HepG2 (cell line): ENCODE results near the gene RESP18. TPM values are rescaled to one million over a fixed set of nuclear protein-coding genes. Genes with fewer than 3 reads are reported as not detected.

ENCODE experiments used
- CHD4 ChIP-seq: fragments of 200-600 bp; sonication (generic); IDR thresholded peaks from 2 replicates; pipeline ENCODE4 v1.7.0; 2017; ENCODE audit warnings: mild to moderate bottlenecking, low read length, borderline replicate concordance
- EEA1 ChIP-seq: sonication (generic); formaldehyde crosslinking; IDR thresholded peaks from 2 replicates; pipeline ENCODE4 v1.5.1; 2020; ENCODE audit warnings: mild to moderate bottlenecking, missing genetic modification reagents, borderline replicate concordance
- ELF4 ChIP-seq: sonication (generic); formaldehyde crosslinking; IDR thresholded peaks from 2 replicates; pipeline ENCODE4 v1.5.0; 2020; ENCODE audit warnings: missing genetic modification reagents, mild to moderate bottlenecking, moderate library complexity, borderline replicate concordance
- FOXP1 ChIP-seq, 2 experiments: fragments of 450-650 bp in 1 of 2; IDR thresholded peaks; 2 replicates each; pipeline ENCODE4 v1.6.1; 2017 to 2018; ENCODE audit warnings: antibody characterized with exemption in 1 of 2
- GZF1 ChIP-seq: sonication (generic); formaldehyde crosslinking; IDR thresholded peaks from 2 replicates; pipeline ENCODE4 v1.5.1; 2020; ENCODE audit warnings: mild to moderate bottlenecking, missing genetic modification reagents
- HOXA5 ChIP-seq: sonication (generic); formaldehyde crosslinking; IDR thresholded peaks from 2 replicates; pipeline ENCODE4 v1.4.0; 2020; ENCODE audit warnings: missing genetic modification reagents
- IRX3 ChIP-seq: sonication (generic); formaldehyde crosslinking; IDR thresholded peaks from 2 replicates; pipeline ENCODE4 v1.8.1; 2023; ENCODE audit warnings: mild to moderate bottlenecking, low read depth, missing genetic modification reagents, borderline replicate concordance
- KDM1A ChIP-seq: IDR thresholded peaks from 2 replicates; pipeline ENCODE4 v1.6.1; 2016; ENCODE audit warnings: missing compliant biosample characterization
- KLF15 ChIP-seq: sonication (generic); formaldehyde crosslinking; IDR thresholded peaks from 2 replicates; pipeline ENCODE4 v1.8.1; 2023; ENCODE audit warnings: borderline replicate concordance, mild to moderate bottlenecking, inconsistent platforms, missing genetic modification reagents, mixed read lengths
- KMT2B ChIP-seq: IDR thresholded peaks from 2 replicates; pipeline ENCODE4 v1.6.1; 2016; ENCODE audit warnings: missing genetic modification reagents, missing compliant biosample characterization
- MTA1 ChIP-seq: sonication (generic); formaldehyde crosslinking; IDR thresholded peaks from 2 replicates; pipeline ENCODE4 v1.4.0; 2020; ENCODE audit warnings: missing genetic modification reagents, mild to moderate bottlenecking, borderline replicate concordance
- MYC ChIP-seq: sonication (generic); formaldehyde crosslinking; IDR thresholded peaks from 2 replicates; pipeline ENCODE4 v1.9.0; 2021; ENCODE audit warnings: missing genetic modification reagents, borderline replicate concordance
- MYNN ChIP-seq: sonication (generic); formaldehyde crosslinking; IDR thresholded peaks from 2 replicates; pipeline ENCODE4 v1.4.0; 2020; ENCODE audit warnings: mild to moderate bottlenecking, low read depth, missing genetic modification reagents
- NCOR1 ChIP-seq: fragments of 200-600 bp; sonication (generic); IDR thresholded peaks from 2 replicates; pipeline ENCODE4 v1.7.0; 2017; ENCODE audit warnings: antibody characterized with exemption, low read length, borderline replicate concordance
- NFE2L1 ChIP-seq: sonication (generic); formaldehyde crosslinking; IDR thresholded peaks from 2 replicates; pipeline ENCODE4 v1.4.0; 2020; ENCODE audit warnings: missing genetic modification reagents, mild to moderate bottlenecking, borderline replicate concordance
- ONECUT2 ChIP-seq: sonication (generic); formaldehyde crosslinking; IDR thresholded peaks from 2 replicates; pipeline ENCODE4 v1.4.0; 2020; ENCODE audit warnings: missing genetic modification reagents
- SMAD3 ChIP-seq: sonication (generic); formaldehyde crosslinking; IDR thresholded peaks from 2 replicates; pipeline ENCODE4 v1.4.0; 2020; ENCODE audit warnings: missing genetic modification reagents
- YEATS4 ChIP-seq: sonication (generic); formaldehyde crosslinking; IDR thresholded peaks from 2 replicates; pipeline ENCODE4 v1.4.0; 2020; ENCODE audit warnings: missing genetic modification reagents, borderline replicate concordance
- ZFP62 ChIP-seq: sonication (generic); formaldehyde crosslinking; IDR thresholded peaks from 2 replicates; pipeline ENCODE4 v1.4.0; 2020; ENCODE audit warnings: missing genetic modification reagents
- ZNF256 ChIP-seq: sonication (generic); formaldehyde crosslinking; conservative IDR thresholded peaks from 2 replicates; pipeline ENCODE4 v1.4.0; 2020; ENCODE audit warnings: missing genetic modification reagents
- ZNF281 ChIP-seq: sonication (generic); formaldehyde crosslinking; IDR thresholded peaks from 2 replicates; pipeline ENCODE4 v1.4.0; 2020; ENCODE audit warnings: missing genetic modification reagents, borderline replicate concordance
- ZNF503 ChIP-seq: sonication (generic); formaldehyde crosslinking; IDR thresholded peaks from 2 replicates; pipeline ENCODE4 v1.4.0; 2020; ENCODE audit warnings: missing genetic modification reagents
- ZNF598 ChIP-seq: sonication (generic); formaldehyde crosslinking; IDR thresholded peaks from 2 replicates; pipeline ENCODE4 v1.5.1; 2020; ENCODE audit warnings: mild to moderate bottlenecking, missing genetic modification reagents, borderline replicate concordance
- ZNF839 ChIP-seq: sonication (generic); formaldehyde crosslinking; IDR thresholded peaks from 2 replicates; pipeline ENCODE4 v1.4.0; 2020; ENCODE audit warnings: missing genetic modification reagents, mild to moderate bottlenecking, borderline replicate concordance
- polyA plus RNA-seq, 8 experiments: library from polyadenylated mRNA; depleted of rRNA in 3 of 8; stranded (reverse) in 7 of 8; unstranded in 1 of 8; fragments of >200 nt; fragmentation: Illumina TruSeq in 4 of 8; extraction: Trizol in 4 of 8; gene quantifications; 2 replicates each; pipeline versions ENCODE4 v1.2.1 to v1.2.3, GENCODE V29; 2011 to 2016; ENCODE audit warnings: low read depth in 4 of 8, missing spikeins in 1 of 8, mixed read lengths in 1 of 8; ENCODE audit not compliant: insufficient read depth in 1 of 8
- total RNA-seq, 5 experiments: library from RNA; depleted of rRNA; stranded (reverse); fragments of >200 nt; fragmentation: Illumina TruSeq; extraction: Trizol; gene quantifications; 2 replicates each; pipeline ENCODE4 v1.2.3, GENCODE V29; 2016; ENCODE audit warnings: low read depth in 1 of 5
- TF ChIP-seq, protein P1 (sequence below): sonication (generic); formaldehyde crosslinking; IDR thresholded peaks from 2 replicates; pipeline ENCODE4 v1.5.0; 2020; ENCODE audit warnings: missing genetic modification reagents

RESP18 gene
- total and polyA plus RNA-seq, 2 of the 13 experiments (the other 11 are each of a cell fraction or from before 2014, with no cell fraction given): not detected

- TF ChIP-seq ZNF281 (CRISPR knock-in tag) (no peak), SMAD3 (CRISPR knock-in tag) (no peak), FOXP1 (IDR thresholded peaks at IDR 0.05) (no peak), FOXP1 (CRISPR knock-in tag; IDR thresholded peaks at IDR 0.05) (no peak), ZFP62 (CRISPR knock-in tag) (no peak), ZNF503 (CRISPR knock-in tag) (no peak), IRX3 (CRISPR knock-in tag) (no peak), GZF1 (no peak), ZNF839 (peak; percentile 24; the same call in 1 of the 2 replicates), NCOR1 (no peak), ELF4 (CRISPR knock-in tag) (no peak), MYC (CRISPR knock-in tag) (peak; percentile 80), YEATS4 (CRISPR knock-in tag) (no peak; the same call in 1 of the 2 replicates), HOXA5 (CRISPR knock-in tag) (no peak), MYNN (no peak), CHD4 (no peak), KLF15 (CRISPR knock-in tag) (no peak), ZNF598 (CRISPR knock-in tag) (0 out of 2 replicates have a peak, but pooled peaks have one; percentile 51), EEA1 (0 out of 2 replicates have a peak, but pooled peaks have one; percentile 48), NFE2L1 (CRISPR knock-in tag) (no peak), MTA1 (CRISPR knock-in tag) (peak; percentile 65; the same call in 1 of the 2 replicates), KDM1A (CRISPR knock-in tag) (no peak), ONECUT2 (CRISPR knock-in tag) (no peak), ZNF256 (CRISPR knock-in tag) (no peak), KMT2B (CRISPR knock-in tag) (no peak)
- TF ChIP-seq, protein P1, sequence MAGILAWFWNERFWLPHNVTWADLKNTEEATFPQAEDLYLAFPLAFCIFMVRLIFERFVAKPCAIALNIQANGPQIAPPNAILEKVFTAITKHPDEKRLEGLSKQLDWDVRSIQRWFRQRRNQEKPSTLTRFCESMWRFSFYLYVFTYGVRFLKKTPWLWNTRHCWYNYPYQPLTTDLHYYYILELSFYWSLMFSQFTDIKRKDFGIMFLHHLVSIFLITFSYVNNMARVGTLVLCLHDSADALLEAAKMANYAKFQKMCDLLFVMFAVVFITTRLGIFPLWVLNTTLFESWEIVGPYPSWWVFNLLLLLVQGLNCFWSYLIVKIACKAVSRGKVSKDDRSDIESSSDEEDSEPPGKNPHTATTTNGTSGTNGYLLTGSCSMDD (CRISPR knock-in tag): no peak
Observed at GRCh38 chr2:219298759-219299371, 33.7 kb downstream of the RESP18 start (continued).
